ENCODE results near the gene PRORP. TPM values are rescaled to one million over a fixed set of nuclear protein-coding genes. Genes with fewer than 3 reads are reported as not detected.

PRORP gene
- total RNA-seq, 1 donor from 2014 or later, result 42.5 TPM

DNA sequence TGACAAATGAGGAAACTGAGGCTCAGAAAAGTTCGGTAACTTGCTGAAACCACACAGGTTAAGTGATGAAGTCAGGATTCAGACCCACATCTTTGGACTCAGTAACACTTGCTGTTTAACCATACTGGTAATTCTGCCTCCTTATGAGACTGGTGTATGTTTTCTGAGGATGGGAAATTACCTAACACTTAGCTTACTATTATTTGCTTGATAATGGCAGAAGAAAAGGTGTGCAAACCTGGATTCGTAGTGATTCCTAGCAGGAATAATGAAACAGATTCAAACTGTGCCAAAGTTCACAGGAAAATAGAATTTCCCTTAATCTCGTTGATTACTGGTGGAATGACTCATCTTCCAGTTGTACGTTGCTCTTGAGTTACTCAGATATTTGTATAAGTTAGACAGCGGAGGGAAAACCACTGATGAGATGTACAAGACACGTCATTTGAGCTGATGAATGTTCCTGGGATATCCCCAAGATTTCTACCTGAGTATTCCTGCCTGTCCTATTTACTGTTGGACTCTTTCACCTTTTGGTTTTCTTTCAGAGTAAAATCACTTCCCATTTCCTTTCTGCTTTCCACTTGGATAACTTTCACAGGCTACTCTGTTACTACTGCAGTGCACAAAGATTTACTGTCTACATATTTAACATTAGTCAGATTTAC is 37.5 kb downstream of the PRORP start:
- H3K36me3 ChIP-seq, result peaks cover 0 to 6% of the 10 kb centered on the region in 2 donors
- H3K27ac ChIP-seq, result no peak overlapping the region
- no peak overlapping the region for H3K4me3 ChIP-seq
- intact Hi-C loops (cut with DNase I), result no loop called here
- no peaks in the 10 kb centered on the region for H3K9me3 ChIP-seq
- no peaks in the 10 kb centered on the region for H3K4me1 ChIP-seq
- H3K27me3 ChIP-seq, result no peaks in the 10 kb centered on the region
- DNase-seq (ENCODE audit: low spot score in 2 of 2), result no peak
- TF ChIP-seq CTCF (IDR thresholded peaks at IDR 0.05), result no peak

- Histone ChIP-seq H3K4me3 (no peak overlapping the region), H3K27ac (no peak overlapping the region), H3K9me3 (no peaks in the 10 kb centered on the region), H3K4me1 (no peaks in the 10 kb centered on the region), H3K27me3 (no peaks in the 10 kb centered on the region), H3K36me3 (peaks cover 0 to 6% of the 10 kb centered on the region in 2 donors)
- no peak for TF ChIP-seq CTCF (IDR thresholded peaks at IDR 0.05)
- DNase-seq (ENCODE audit: low spot score in 2 of 2), result no peak
- intact Hi-C loops (cut with DNase I), result no loop called here
Observed at GRCh38 chr14:35161231-35161630, 38.9 kb downstream of the PRORP start.

DNA sequence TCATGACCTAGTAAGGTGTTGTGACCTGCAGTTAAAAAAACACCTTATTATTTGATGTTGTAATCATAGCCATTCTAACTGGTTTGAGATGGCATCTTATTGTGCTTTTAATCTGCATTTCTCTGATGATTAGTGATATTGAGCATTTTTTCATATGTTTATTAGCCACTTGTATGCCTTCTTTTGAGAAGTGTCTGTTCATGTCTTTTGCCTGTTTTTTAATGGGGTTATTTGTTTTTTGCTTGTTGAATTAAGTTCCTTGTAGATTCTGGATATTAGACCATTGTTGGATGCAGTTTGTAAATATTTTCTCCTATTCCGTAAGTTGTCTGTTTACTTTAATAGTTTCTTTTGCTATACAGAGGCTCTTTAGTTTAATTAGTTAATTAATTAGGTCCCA is 41.0 kb downstream of the PRORP start:
- no peak for DNase-seq (ENCODE audit: low spot score in 2 of 2)
- Histone ChIP-seq H3K27me3 (no peaks in the 10 kb centered on the region), H3K27ac (no peak overlapping the region), H3K36me3 (peaks cover 0 to 9% of the 10 kb centered on the region in 2 donors), H3K4me3 (no peak overlapping the region), H3K4me1 (no peaks in the 10 kb centered on the region), H3K9me3 (no peaks in the 10 kb centered on the region)
- TF ChIP-seq CTCF (IDR thresholded peaks at IDR 0.05), result no peak
- intact Hi-C loops (cut with DNase I), result no loop called here

DNA sequence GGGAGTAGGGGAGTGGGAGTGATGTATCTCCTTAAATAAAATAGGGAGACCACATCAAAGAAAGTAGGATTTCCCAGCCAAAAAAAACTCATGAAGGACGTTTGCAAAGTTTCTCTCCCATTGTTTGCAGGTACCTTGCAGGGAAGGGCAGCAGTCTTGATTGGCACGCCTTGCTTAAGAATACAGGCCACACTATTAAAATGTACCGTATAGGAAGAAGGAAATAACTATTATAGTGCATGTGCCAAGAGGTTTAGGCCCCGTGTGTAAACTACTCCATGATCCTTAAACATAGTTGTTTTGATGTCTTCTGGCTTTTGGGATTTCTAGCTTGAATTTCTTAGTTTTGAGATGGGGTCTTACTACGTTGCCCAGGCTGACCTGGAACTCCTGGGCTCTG is 42.5 kb downstream of the PRORP start:
- H3K4me3 ChIP-seq, result no peak overlapping the region
- TF ChIP-seq CTCF (IDR thresholded peaks at IDR 0.05), result no peak
- DNase-seq (ENCODE audit: low spot score in 2 of 2), result no peak

GRCh38 chr14:35167496-35167895 is 45.1 kb downstream of the PRORP start:
- intact Hi-C loops (cut with DNase I), result no loop called here
- no peaks in the 10 kb centered on the region for H3K9me3 ChIP-seq
- no peak overlapping the region for H3K27ac ChIP-seq
- no peak for DNase-seq (ENCODE audit: low spot score in 2 of 2)
- H3K4me1 ChIP-seq, result no peaks in the 10 kb centered on the region
- H3K36me3 ChIP-seq, result peaks cover 0 to 6% of the 10 kb centered on the region in 2 donors
- H3K4me3 ChIP-seq, result no peak overlapping the region
- no peaks in the 10 kb centered on the region for H3K27me3 ChIP-seq
- TF ChIP-seq CTCF (IDR thresholded peaks at IDR 0.05), result no peak

More for the DNA sequence above, 42.5 kb downstream of the PRORP start:
- intact Hi-C loops (cut with DNase I), result no loop called here
- peaks cover 0 to 3% of the 10 kb centered on the region in 2 donors for H3K36me3 ChIP-seq
- H3K4me1 ChIP-seq, result no peaks in the 10 kb centered on the region
- H3K27ac ChIP-seq, result no peak overlapping the region
- no peaks in the 10 kb centered on the region for H3K9me3 ChIP-seq
- H3K27me3 ChIP-seq, result no peaks in the 10 kb centered on the region

Other genes with a start within 250 kb of the PRORP start
- 11.2 TPM for gene BAZ1A, start 247.2 kb upstream of the PRORP start, total RNA-seq
- 87.7 TPM for gene SRP54, start 139.6 kb upstream of the PRORP start, total RNA-seq
- gene FAM177A1, start 76.3 kb upstream of the PRORP start, total RNA-seq, result 35.1 TPM
- gene PPP2R3C, start 562 bp upstream of the PRORP start, total RNA-seq, result 63.6 TPM
- gene PSMA6, start 169.8 kb downstream of the PRORP start, total RNA-seq, result 96.6 TPM

Measured in ascending aorta (tissue), 2 donors.